ENCODE data around the gene PET117.

PET117 gene

GRCh38 chr20:18166241-18166881 lies 28.7 kb downstream of the PET117 start:
- TF ChIP-seq FOXM1 (IDR thresholded peaks at IDR 0.05; ENCODE audit: borderline replicate concordance, low read depth): no peak
- no peak for TF ChIP-seq CREB1 (IDR thresholded peaks at IDR 0.05; ENCODE audit: low read depth)
- no peak for TF ChIP-seq EGR1 (IDR thresholded peaks at IDR 0.05)
- TF ChIP-seq MAX (IDR thresholded peaks at IDR 0.05): no peak

- no peak for TF ChIP-seq EGR1 (IDR thresholded peaks at IDR 0.05)
- no peak for TF ChIP-seq NFIC (IDR thresholded peaks at IDR 0.05)
- TF ChIP-seq MAX (IDR thresholded peaks at IDR 0.05): no peak
- TF ChIP-seq ZBTB7A (IDR thresholded peaks at IDR 0.05; ENCODE audit: low read depth): no peak
- TF ChIP-seq USF1 (IDR thresholded peaks at IDR 0.05): no peak
- no peak for TF ChIP-seq CEBPB (IDR thresholded peaks at IDR 0.05)
- TF ChIP-seq CREB1 (IDR thresholded peaks at IDR 0.05; ENCODE audit: low read depth): no peak
- TF ChIP-seq FOXM1 (IDR thresholded peaks at IDR 0.05; ENCODE audit: borderline replicate concordance, low read depth): no peak
- TF ChIP-seq TAF1 (IDR thresholded peaks at IDR 0.05; ENCODE audit: low read depth): no peak
- TF ChIP-seq REST (IDR thresholded peaks at IDR 0.05; ENCODE audit: low read depth): no peak
- TF ChIP-seq RAD21 (IDR thresholded peaks at IDR 0.05; ENCODE audit: low read depth): no peak
- no peak for TF ChIP-seq EP300 (IDR thresholded peaks at IDR 0.05; ENCODE audit: borderline replicate concordance)
- TF ChIP-seq TEAD4 (IDR thresholded peaks at IDR 0.05): no peak
- no peak for TF ChIP-seq YY1 (IDR thresholded peaks at IDR 0.05; ENCODE audit: low read depth)
- TF ChIP-seq TCF12 (IDR thresholded peaks at IDR 0.05; ENCODE audit: low read depth): no peak
These were observed 29.3 kb downstream of the PET117 start for GRCh38 chr20:18166950-18167349.

- TF ChIP-seq EGR1 (IDR thresholded peaks at IDR 0.05): no peak
- no peak for TF ChIP-seq TEAD4 (IDR thresholded peaks at IDR 0.05)
- no peak for TF ChIP-seq YY1 (IDR thresholded peaks at IDR 0.05; ENCODE audit: low read depth)
- no peak for TF ChIP-seq MAX (IDR thresholded peaks at IDR 0.05)
- TF ChIP-seq ZBTB7A (IDR thresholded peaks at IDR 0.05; ENCODE audit: low read depth): no peak
- TF ChIP-seq CREB1 (IDR thresholded peaks at IDR 0.05; ENCODE audit: low read depth): no peak
- TF ChIP-seq FOXM1 (IDR thresholded peaks at IDR 0.05; ENCODE audit: borderline replicate concordance, low read depth): no peak
- no peak for TF ChIP-seq NFIC (IDR thresholded peaks at IDR 0.05)
- no peak for TF ChIP-seq TAF1 (IDR thresholded peaks at IDR 0.05; ENCODE audit: low read depth)
These were observed 34.7 kb downstream of the PET117 start for GRCh38 chr20:18172379-18172778.

GRCh38 chr20:18174906-18175683 lies 37.4 kb downstream of the PET117 start:
- TF ChIP-seq NFIC (IDR thresholded peaks at IDR 0.05): no peak
- TF ChIP-seq FOXM1 (IDR thresholded peaks at IDR 0.05; ENCODE audit: borderline replicate concordance, low read depth): no peak
- no peak for TF ChIP-seq TAF1 (IDR thresholded peaks at IDR 0.05; ENCODE audit: low read depth)
- TF ChIP-seq REST (IDR thresholded peaks at IDR 0.05; ENCODE audit: low read depth): no peak
- no peak for TF ChIP-seq YY1 (IDR thresholded peaks at IDR 0.05; ENCODE audit: low read depth)
- no peak for TF ChIP-seq RAD21 (IDR thresholded peaks at IDR 0.05; ENCODE audit: low read depth)
- no peak for TF ChIP-seq USF1 (IDR thresholded peaks at IDR 0.05)
- TF ChIP-seq ZBTB7A (IDR thresholded peaks at IDR 0.05; ENCODE audit: low read depth): no peak
- TF ChIP-seq EP300 (IDR thresholded peaks at IDR 0.05; ENCODE audit: borderline replicate concordance): no peak
- no peak for TF ChIP-seq CEBPB (IDR thresholded peaks at IDR 0.05)

- TF ChIP-seq USF1 (IDR thresholded peaks at IDR 0.05) (no peak), EGR1 (IDR thresholded peaks at IDR 0.05) (no peak), RAD21 (IDR thresholded peaks at IDR 0.05; ENCODE audit: low read depth) (no peak), TAF1 (IDR thresholded peaks at IDR 0.05; ENCODE audit: low read depth) (no peak), ZBTB7A (IDR thresholded peaks at IDR 0.05; ENCODE audit: low read depth) (no peak), CEBPB (IDR thresholded peaks at IDR 0.05) (no peak)
These were observed 38.7 kb downstream of the PET117 start for GRCh38 chr20:18176318-18176785.
